SKM-1 (cell line): ENCODE data around the gene CEACAM16.
"Not testable (repeated sequence)": the region's sequence is repeated elsewhere in the genome, so short reads cannot be mapped to it uniquely, and the experiment has no call there.

Source experiments
- DNase-seq: peaks from one replicate; lab custom pipeline; 2025; ENCODE audit not compliant: unreplicated experiment; lab: John Stamatoyannopoulos, UW

CEACAM16 gene

DNA sequence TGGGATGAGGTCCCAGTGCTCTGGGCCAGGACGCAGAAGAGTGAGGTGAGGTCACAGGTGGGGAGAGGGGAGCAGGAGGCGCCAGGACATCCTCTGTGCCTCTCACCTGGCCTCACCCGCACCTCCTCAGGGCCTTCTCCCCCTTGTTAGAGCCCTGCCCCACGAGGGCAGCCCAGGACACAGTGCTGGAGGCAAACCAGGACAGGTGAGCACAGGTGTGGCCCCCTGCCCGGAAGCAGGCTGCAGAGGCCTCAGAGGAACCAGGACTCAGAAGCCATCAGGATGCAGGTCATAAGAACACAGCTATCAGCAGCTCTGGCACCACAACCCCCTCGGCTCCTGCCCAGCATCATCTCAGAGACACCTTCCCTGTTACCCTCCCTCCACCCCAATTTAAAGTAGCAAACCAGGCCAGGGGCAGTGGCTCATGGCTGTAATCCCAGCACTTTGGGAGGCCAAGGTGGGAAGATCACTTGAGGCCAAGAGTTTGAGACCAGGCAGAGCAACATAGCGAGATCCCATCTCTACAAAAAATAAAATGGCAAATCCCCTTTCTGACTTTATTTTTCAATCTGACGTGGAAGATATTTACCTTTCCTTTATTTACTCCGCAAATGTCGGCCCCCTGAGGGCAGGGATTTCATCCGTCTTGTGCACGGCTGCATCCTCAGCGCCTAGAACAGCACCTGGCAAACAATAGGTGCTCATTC lies at the start of gene CEACAM16:
Gene CEACAM16 (plus strand): TSS at position 660 of the 710 bp plus-strand sequence. CDS start 2,306 bp downstream, outside the sequence.
- DNase-seq, result no peak

DNA sequence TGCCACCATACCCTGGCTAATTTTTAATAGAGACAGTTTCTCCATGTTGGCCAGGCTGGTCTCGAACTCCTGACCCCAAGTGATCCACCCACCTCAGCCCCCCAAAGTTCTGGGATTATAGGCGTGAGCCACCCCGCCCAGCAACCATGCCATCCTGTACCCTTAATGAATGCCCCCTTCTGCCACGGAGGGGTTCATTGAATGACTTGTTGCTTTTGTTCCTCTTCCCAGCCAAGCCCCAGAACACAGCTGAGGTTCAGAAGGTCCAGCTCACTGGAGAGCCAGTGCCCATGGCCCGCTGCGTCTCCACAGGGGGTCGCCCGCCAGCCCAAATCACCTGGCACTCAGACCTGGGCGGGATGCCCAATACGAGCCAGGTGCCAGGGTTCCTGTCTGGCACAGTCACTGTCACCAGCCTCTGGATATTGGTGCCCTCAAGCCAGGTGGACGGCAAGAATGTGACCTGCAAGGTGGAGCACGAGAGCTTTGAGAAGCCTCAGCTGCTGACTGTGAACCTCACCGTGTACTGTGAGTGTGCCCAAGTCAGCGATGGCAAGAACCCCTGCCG lies 49.3 kb upstream of the CEACAM16 start:
- no peak for DNase-seq

DNA sequence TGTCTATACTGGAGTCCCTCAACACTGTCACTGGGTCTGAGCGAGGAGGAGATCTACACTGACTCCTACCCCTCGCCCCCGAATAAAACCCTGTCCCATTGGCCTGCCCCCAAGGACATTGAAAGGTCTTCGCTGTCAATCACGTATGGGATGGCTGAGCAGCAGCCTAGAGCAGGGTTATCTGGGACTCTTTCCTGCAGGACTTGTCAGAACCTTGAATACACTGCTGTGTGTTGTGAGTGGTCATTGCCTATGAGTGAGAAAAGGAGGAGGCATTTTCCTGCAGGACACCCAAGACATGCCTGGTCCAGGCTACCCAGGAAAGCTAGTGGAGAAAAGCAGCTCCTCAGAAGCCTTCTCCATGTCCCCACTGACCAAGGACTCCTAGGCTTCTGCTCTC lies 45.6 kb upstream of the CEACAM16 start:
- DNase-seq, result no peak

- DNase-seq, result peak; percentile 26
Measured at GRCh38 chr19:44653977-44654774, 44.8 kb upstream of the CEACAM16 start.

DNA sequence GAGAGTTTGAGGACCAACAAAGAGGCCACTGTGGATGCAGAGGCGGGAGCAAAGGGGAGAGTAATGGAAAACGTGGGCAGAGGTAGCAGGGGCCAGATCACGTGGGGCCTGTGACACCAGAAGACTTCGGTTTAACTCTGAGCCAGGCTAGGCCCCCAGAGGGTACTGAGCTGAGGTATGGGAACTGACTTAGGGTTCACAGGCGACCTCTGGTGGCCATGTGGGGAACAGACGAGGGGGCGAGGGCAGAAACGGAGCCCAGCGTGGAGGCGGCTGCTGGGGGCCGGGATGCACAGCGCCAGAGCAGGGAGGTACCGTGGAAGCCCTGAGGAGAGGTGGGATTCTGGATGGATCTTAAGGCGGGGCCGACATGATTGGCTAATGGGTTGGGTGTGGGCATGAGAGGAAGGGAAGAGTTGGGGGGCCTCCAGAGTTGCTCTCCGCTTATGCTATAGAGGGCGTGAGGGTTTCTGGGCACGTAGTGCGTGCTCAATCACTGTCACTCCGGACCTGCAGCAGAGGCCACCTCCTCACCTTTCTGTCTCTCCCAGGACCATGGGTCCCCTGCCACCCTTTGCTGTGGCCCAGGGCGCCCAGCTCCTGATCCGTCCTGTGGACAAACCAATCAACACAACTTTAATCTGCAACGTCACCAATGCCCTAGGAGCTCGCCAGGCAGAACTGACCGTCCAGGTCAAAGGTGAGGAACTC lies 41.6 kb upstream of the CEACAM16 start:
- no peak for DNase-seq

DNA sequence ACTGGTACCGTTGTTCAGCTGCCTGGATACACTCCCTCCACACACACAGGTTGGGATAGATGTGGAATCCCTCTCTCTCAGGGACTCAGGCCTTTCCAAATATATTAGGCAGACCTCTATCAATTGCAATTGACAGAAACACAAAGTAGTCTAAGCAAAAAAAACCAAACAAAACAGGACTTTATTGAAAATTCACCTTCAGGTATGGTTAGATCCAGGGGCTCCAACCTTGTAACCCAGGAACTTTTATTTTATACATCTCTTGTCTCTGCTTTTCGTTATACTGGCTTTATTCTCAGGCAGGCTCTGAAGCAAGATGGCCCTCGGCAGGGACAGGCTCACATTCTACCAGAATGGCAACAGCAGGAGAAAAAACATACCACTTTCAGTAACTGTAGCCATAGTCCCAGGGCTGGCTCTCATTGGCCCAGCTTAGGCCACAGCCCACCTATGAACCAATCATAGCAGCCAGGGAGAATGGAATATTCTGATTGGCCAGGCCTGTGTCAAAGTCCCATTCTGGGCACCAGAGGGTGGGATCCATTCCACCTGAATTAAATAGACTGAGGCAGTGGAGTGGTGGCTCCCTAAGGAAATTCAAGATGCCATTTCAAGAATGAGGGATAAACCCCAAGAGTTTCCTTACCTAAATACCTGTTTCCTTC lies 40.8 kb upstream of the CEACAM16 start:
- no peak for DNase-seq

DNA sequence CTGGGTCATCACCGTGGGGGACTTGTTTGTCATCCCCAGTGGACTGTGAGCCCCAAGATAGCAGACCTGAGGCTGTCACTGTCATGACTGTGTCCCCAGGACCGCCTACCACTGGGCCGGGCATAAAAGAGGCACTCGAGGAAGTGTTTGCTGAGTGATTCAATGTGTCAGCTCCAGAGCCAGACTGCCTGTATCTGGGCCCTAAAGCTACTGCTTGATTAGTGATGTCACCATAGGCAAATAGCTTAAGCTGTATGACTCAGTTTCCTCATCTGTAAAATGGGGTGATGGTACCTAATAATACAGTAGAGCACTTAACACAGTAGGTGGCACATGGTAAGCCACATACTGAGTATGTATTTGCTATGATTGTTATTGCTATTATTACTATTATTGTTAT lies 38.9 kb upstream of the CEACAM16 start:
- DNase-seq, result no peak

- no peak for DNase-seq
Measured at GRCh38 chr19:44661205-44661604, 37.7 kb upstream of the CEACAM16 start.

- DNase-seq, result no peak
Measured at GRCh38 chr19:44661904-44662303, 37.0 kb upstream of the CEACAM16 start.

GRCh38 chr19:44662691-44663385 lies 36.1 kb upstream of the CEACAM16 start:
- DNase-seq, result no peak

DNA sequence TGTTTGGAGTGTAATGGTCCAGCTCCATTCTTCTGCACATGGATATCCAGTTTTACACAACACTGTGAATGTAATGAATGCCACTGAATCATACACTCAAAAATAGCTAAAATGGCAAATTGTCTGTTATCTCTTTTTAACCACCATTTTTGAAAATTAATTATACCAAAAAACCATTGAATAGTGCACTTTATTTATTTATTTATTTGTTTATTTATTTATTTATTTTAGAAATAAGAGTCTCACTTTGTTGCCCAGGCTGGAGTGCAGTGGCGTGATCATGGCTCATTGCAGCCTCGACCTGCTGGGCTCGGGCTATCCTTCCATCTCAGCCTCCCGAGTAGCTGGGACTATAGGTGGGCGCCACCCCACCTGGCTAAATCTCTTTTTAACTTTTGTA lies 35.0 kb upstream of the CEACAM16 start:
- no peak for DNase-seq

GRCh38 chr19:44664976-44665375 lies 34.0 kb upstream of the CEACAM16 start:
- DNase-seq, result no peak

GRCh38 chr19:44666852-44667556 lies 31.9 kb upstream of the CEACAM16 start:
- DNase-seq, result no peak

GRCh38 chr19:44668985-44669764 lies 29.8 kb upstream of the CEACAM16 start:
- DNase-seq, result no peak

DNA sequence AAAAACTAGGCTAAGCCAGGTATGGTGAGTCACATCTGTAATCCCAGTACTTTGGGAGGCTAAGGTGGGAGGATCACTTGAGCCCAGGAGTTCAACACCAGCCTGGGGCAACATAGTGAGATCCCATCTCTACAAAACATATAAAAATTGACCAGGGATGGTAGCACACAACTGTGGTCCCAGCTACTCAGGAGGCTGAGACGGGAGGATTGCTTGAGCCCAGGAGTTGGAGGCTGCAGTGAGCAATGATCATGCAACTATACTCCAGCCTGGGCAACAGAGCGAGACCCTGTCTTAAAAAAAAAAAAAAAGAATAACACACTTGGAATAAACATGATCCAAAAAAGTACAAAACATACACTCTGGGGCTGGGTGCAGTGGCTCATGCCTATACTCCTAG lies 28.9 kb upstream of the CEACAM16 start:
- DNase-seq, result not testable (repeated sequence)

GRCh38 chr19:44671400-44671799 lies 27.6 kb upstream of the CEACAM16 start, which contains the start of gene CEACAM19:
TSS of gene CEACAM19 (plus strand) at chr19:44671482. CDS start at chr19:44671932, 450 bp downstream.
- no peak for DNase-seq

DNA sequence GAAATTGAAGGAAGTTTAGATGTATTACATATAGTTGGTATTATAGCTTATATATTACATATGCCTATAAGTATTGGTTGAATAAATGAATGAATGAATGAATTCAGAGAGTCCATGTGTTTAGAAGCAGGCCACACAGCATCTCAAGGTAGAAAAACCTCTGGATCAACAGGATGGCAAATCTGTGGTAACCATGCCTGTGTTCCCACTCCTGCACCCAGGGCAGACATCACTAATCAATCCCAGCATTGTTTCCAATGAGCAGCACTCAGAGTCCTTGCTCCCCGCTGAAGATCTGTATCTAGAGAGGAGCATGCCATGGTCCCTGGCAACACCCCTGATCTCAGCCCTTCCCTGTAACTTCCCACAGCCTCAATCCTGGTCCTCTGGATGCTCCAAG lies 26.7 kb upstream of the CEACAM16 start:
- no peak for DNase-seq

- DNase-seq, result no peak
Measured at GRCh38 chr19:44673510-44673909, 25.4 kb upstream of the CEACAM16 start.

- no peak for DNase-seq
Measured at GRCh38 chr19:44675521-44675920, 23.4 kb upstream of the CEACAM16 start.
